ENCODE measurements around the gene ZNF672. TPM values are rescaled to one million over a fixed set of nuclear protein-coding genes. Genes with fewer than 3 reads are reported as not detected.

The ZNF672 gene
- total RNA-seq, 4 donors from 2014 or later, result 22.4 to 38.4 (median 31.8) TPM

GRCh38 chr1:248853663-248854375 lies 15.8 kb downstream of the ZNF672 start:
- no peak for DNase-seq (ENCODE audit: low spot score in 2 of 2)
- no peaks in the 10 kb centered on the region for H3K9me3 ChIP-seq
- H3K27ac ChIP-seq, result no peak overlapping the region
- H3K27me3 ChIP-seq, result no peaks in the 10 kb centered on the region
- peaks cover 0 to 61% (median 7%) of the 10 kb centered on the region in 3 donors for H3K36me3 ChIP-seq
- no peak for TF ChIP-seq POLR2A (IDR thresholded peaks at IDR 0.05)
- no peak for TF ChIP-seq CTCF (IDR thresholded peaks at IDR 0.05)
- TF ChIP-seq EP300 (IDR thresholded peaks at IDR 0.05), result no peak
- 87 to 92% methylated on average over 8 of the region's 8 CpGs for WGBS, 2 donors
- peaks cover 0 to 19% (median 10%) of the 10 kb centered on the region in 4 donors for H3K4me1 ChIP-seq
- H3K4me3 ChIP-seq, result no peak overlapping the region

- H3K27me3 ChIP-seq, result no peaks in the 10 kb centered on the region
- H3K4me1 ChIP-seq, result peaks cover 0 to 27% (median 12%) of the 10 kb centered on the region in 4 donors
- DNase-seq (ENCODE audit: low spot score in 2 of 2), result no peak
- H3K9me3 ChIP-seq, result no peaks in the 10 kb centered on the region
- TF ChIP-seq POLR2A (IDR thresholded peaks at IDR 0.05), result no peak
- TF ChIP-seq EP300 (IDR thresholded peaks at IDR 0.05), result no peak
- TF ChIP-seq CTCF (IDR thresholded peaks at IDR 0.05), result no peak
- H3K36me3 ChIP-seq, result peaks cover 0 to 44% (median 0%) of the 10 kb centered on the region in 3 donors
- H3K4me3 ChIP-seq, result no peak overlapping the region
- WGBS, 2 donors, result 86 to 91% methylated on average over 4 to 5 of the region's 6 CpGs
- no peak overlapping the region for H3K27ac ChIP-seq
These were observed 17.6 kb downstream of the ZNF672 start for GRCh38 chr1:248855580-248855979.

- WGBS, 2 donors, result 90 to 97% methylated on average over 1 of the region's 1 CpG
- no peaks in the 10 kb centered on the region for H3K9me3 ChIP-seq
- no peak for DNase-seq (ENCODE audit: low spot score in 2 of 2)
- H3K27me3 ChIP-seq, result no peaks in the 10 kb centered on the region
- TF ChIP-seq CTCF (IDR thresholded peaks at IDR 0.05) (no peak), POLR2A (IDR thresholded peaks at IDR 0.05) (no peak), EP300 (IDR thresholded peaks at IDR 0.05) (no peak)
- H3K27ac ChIP-seq, result no peak overlapping the region
- H3K4me3 ChIP-seq, result no peak overlapping the region
- H3K4me1 ChIP-seq, result peaks cover 0 to 27% (median 12%) of the 10 kb centered on the region in 4 donors
- peaks cover 0 to 38% (median 0%) of the 10 kb centered on the region in 3 donors for H3K36me3 ChIP-seq
These were observed 18.2 kb downstream of the ZNF672 start for GRCh38 chr1:248856176-248856575.

DNA sequence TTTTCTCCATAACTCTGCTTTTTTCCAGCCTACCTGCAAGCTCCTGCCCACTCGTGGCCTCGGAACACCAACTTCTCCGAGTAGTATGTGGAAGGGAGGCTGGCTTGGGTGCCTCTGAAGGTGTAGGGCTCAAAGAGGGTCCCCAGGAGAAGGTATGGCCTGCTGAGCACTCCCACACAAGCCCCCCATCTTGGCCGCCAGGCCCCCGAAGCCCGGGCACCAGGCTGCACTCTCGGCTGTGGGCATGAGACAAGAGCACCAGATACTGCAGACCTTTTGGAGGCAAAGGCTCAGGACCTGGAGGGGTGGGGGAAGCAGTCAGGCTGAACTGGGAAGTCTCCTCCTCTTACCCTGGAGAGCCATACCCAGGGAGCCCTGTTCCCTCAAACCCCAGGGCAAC lies 19.2 kb downstream of the ZNF672 start:
- Histone ChIP-seq H3K4me3 (no peak overlapping the region), H3K36me3 (peaks cover 0 to 29% (median 0%) of the 10 kb centered on the region in 3 donors), H3K27ac (peak overlapping the region in 1 of 4 donors; percentile 89), H3K27me3 (no peaks in the 10 kb centered on the region), H3K4me1 (peaks cover 0 to 27% (median 12%) of the 10 kb centered on the region in 4 donors), H3K9me3 (no peaks in the 10 kb centered on the region)
- TF ChIP-seq POLR2A (IDR thresholded peaks at IDR 0.05), result no peak
- no peak for TF ChIP-seq CTCF (IDR thresholded peaks at IDR 0.05)
- no peak for TF ChIP-seq EP300 (IDR thresholded peaks at IDR 0.05)
- 80 to 86% methylated on average over 6 of the region's 7 CpGs for WGBS, 2 donors
- no peak for DNase-seq (ENCODE audit: low spot score in 2 of 2)

GRCh38 chr1:248857749-248858095 lies 19.7 kb downstream of the ZNF672 start:
- Histone ChIP-seq H3K27ac (peak overlapping the region in 3 of 4 donors; percentile 89 to 97 (median 94)), H3K9me3 (no peaks in the 10 kb centered on the region), H3K36me3 (peaks cover 0 to 29% (median 0%) of the 10 kb centered on the region in 3 donors), H3K27me3 (no peaks in the 10 kb centered on the region), H3K4me3 (peak overlapping the region; percentile 52 to 75 (median 68)), H3K4me1 (peaks cover 0 to 31% (median 15%) of the 10 kb centered on the region in 4 donors)
- TF ChIP-seq CTCF (IDR thresholded peaks at IDR 0.05), result no peak
- no peak for TF ChIP-seq EP300 (IDR thresholded peaks at IDR 0.05)
- TF ChIP-seq POLR2A (IDR thresholded peaks at IDR 0.05), result no peak
- 8 to 11% methylated on average over 4 of the region's 4 CpGs for WGBS, 2 donors
- DNase-seq (ENCODE audit: low spot score in 2 of 2), result no peak
